Activated CD4-positive, alpha-beta T cell treated with anti-CD3 and anti-CD28 coated beads, Interleukin-2, amount 10 ng/mL, durations not matched to agents 7 days and 5 days (primary cell): ENCODE measurements around the gene GPRC5C. TPM values are rescaled to one million over a fixed set of nuclear protein-coding genes. Genes with fewer than 3 reads are reported as not detected.
"Not testable (repeated sequence)": the region's sequence is repeated elsewhere in the genome, so short reads cannot be mapped to it uniquely, and the experiment has no call there.

Experiments
- CTCF ChIA-PET: fragments of 350-600 bp; sonication (Branson Sonifier 250); formaldehyde crosslinking; loops from one replicate; lab custom pipeline; 2021; ENCODE audit warnings: antibody characterized with exemption; lab: Charles Lee
- POLR2A ChIA-PET: fragments of 350-600 bp; sonication (Branson Sonifier 250); formaldehyde crosslinking; loops from one replicate; lab custom pipeline; 2021; ENCODE audit warnings: antibody characterized with exemption; lab: Charles Lee
- DNase-seq: peaks from one replicate; pipeline ENCODE4 v3.0.0-alpha.2; 2020
- H3K27ac Mint-ChIP-seq: one replicate; pipeline ENCODE4 v1.8.0; 2021; ENCODE audit warnings: mild to moderate bottlenecking, moderate library complexity, mixed read lengths
- H3K27me3 Mint-ChIP-seq: one replicate; pipeline ENCODE4 v1.8.0; 2021; ENCODE audit warnings: mixed read lengths
- H3K36me3 Mint-ChIP-seq: one replicate; pipeline ENCODE4 v1.8.0; 2021; ENCODE audit warnings: low read depth, mixed read lengths
- H3K4me1 Mint-ChIP-seq: one replicate; pipeline ENCODE4 v1.8.0; 2021; ENCODE audit warnings: mixed read lengths
- H3K4me3 Mint-ChIP-seq: one replicate; pipeline ENCODE4 v1.8.0; 2021; ENCODE audit warnings: mild to moderate bottlenecking, moderate library complexity, mixed read lengths
- H3K9me3 Mint-ChIP-seq: one replicate; pipeline ENCODE4 v1.8.0; 2021; ENCODE audit warnings: mixed read lengths
- total RNA-seq, 2 experiments: library from RNA; stranded (reverse); gene quantifications; one replicate each; pipeline ENCODE4 v1.2.3, GENCODE V29; 2021

Gene GPRC5C
- total RNA-seq, 2 experiments from 2014 or later = not detected

- Mint-ChIP-seq H3K4me3 (no peak overlapping the region), H3K9me3 (peaks cover 27% of the 10 kb centered on the region), H3K36me3 (peaks cover 43% of the 10 kb centered on the region), H3K27me3 (peaks cover 7% of the 10 kb centered on the region), H3K27ac (peak overlapping the region; percentile 78), H3K4me1 (peaks cover 54% of the 10 kb centered on the region)
- DNase-seq = peak; percentile 29
- CTCF ChIA-PET = interaction anchor here (0.6 to 1.0 kb wide), 2 partner anchors 22 to 30 kb away, joined by 3 to 4 read pairs; no protein-coding TSS in a partner anchor
- POLR2A ChIA-PET = no interaction called here
Observed at GRCh38 chr17:74474043-74474792, 42.3 kb downstream of the GPRC5C start.

GRCh38 chr17:74475189-74475588 lies 43.3 kb downstream of the GPRC5C start:
- peaks cover 59% of the 10 kb centered on the region for H3K4me1 Mint-ChIP-seq

GRCh38 chr17:74477411-74477810 lies 45.5 kb downstream of the GPRC5C start:
- peaks cover 62% of the 10 kb centered on the region for H3K4me1 Mint-ChIP-seq
- CTCF ChIA-PET = no interaction called here
- no peak overlapping the region for H3K27ac Mint-ChIP-seq
- H3K36me3 Mint-ChIP-seq = peaks cover 43% of the 10 kb centered on the region
- peaks cover 27% of the 10 kb centered on the region for H3K9me3 Mint-ChIP-seq
- no peaks in the 10 kb centered on the region for H3K27me3 Mint-ChIP-seq
- POLR2A ChIA-PET = no interaction called here
- DNase-seq = no peak
- no peak overlapping the region for H3K4me3 Mint-ChIP-seq

More at GRCh38 chr17:74475189-74475588, 43.3 kb downstream of the GPRC5C start:
- peaks cover 2% of the 10 kb centered on the region for H3K27me3 Mint-ChIP-seq
- peaks cover 27% of the 10 kb centered on the region for H3K9me3 Mint-ChIP-seq
- H3K27ac Mint-ChIP-seq = no peak overlapping the region
- CTCF ChIA-PET = no interaction called here
- H3K36me3 Mint-ChIP-seq = peaks cover 43% of the 10 kb centered on the region
- POLR2A ChIA-PET = no interaction called here
- no peak for DNase-seq
- H3K4me3 Mint-ChIP-seq = no peak overlapping the region

- ChIA-PET CTCF (no interaction called here), POLR2A (interaction anchor here (0.6 kb wide), 1 partner anchor 10 kb away, joined by 13 read pairs; no protein-coding TSS in a partner anchor)
- H3K36me3 Mint-ChIP-seq = peaks cover 42% of the 10 kb centered on the region
- peak overlapping the region; percentile 19 for H3K4me3 Mint-ChIP-seq
- peaks cover 26% of the 10 kb centered on the region for H3K9me3 Mint-ChIP-seq
- H3K4me1 Mint-ChIP-seq = peaks cover 55% of the 10 kb centered on the region
- H3K27me3 Mint-ChIP-seq = no peaks in the 10 kb centered on the region
- peak; percentile 65 for DNase-seq
- H3K27ac Mint-ChIP-seq = peak overlapping the region; percentile 70
Observed at GRCh38 chr17:74478420-74479100, 46.7 kb downstream of the GPRC5C start.

GRCh38 chr17:74480290-74480689 lies 48.4 kb downstream of the GPRC5C start:
- Mint-ChIP-seq H3K27ac (peak overlapping the region; percentile 73), H3K4me1 (peaks cover 41% of the 10 kb centered on the region)
- CTCF ChIA-PET = interaction anchor here (0.6 kb wide), 1 partner anchor 89 kb away, joined by 3 read pairs; no protein-coding TSS in a partner anchor

GRCh38 chr17:74481621-74482020 lies 49.7 kb downstream of the GPRC5C start:
- Mint-ChIP-seq H3K27me3 (peaks cover 2% of the 10 kb centered on the region), H3K36me3 (peaks cover 15% of the 10 kb centered on the region), H3K4me1 (peaks cover 39% of the 10 kb centered on the region), H3K27ac (no peak overlapping the region), H3K9me3 (peaks cover 3% of the 10 kb centered on the region), H3K4me3 (no peak overlapping the region)
- DNase-seq = no peak
- ChIA-PET CTCF (interaction anchor here (1.1 to 1.6 kb wide), 3 partner anchors 10 to 181 kb away, joined by 3 to 5 read pairs (median 4); no protein-coding TSS in a partner anchor), POLR2A (no interaction called here)

More at GRCh38 chr17:74480290-74480689, 48.4 kb downstream of the GPRC5C start:
- POLR2A ChIA-PET = interaction anchor here (0.6 kb wide), 1 partner anchor 8 kb away, joined by 3 read pairs; no protein-coding TSS in a partner anchor
- Mint-ChIP-seq H3K9me3 (peaks cover 13% of the 10 kb centered on the region), H3K27me3 (no peaks in the 10 kb centered on the region), H3K36me3 (peaks cover 27% of the 10 kb centered on the region), H3K4me3 (no peak overlapping the region)
- DNase-seq = no peak

GRCh38 chr17:74484066-74484465 lies 52.2 kb downstream of the GPRC5C start:
- peaks cover 19% of the 10 kb centered on the region for H3K4me1 Mint-ChIP-seq

GRCh38 chr17:74485022-74485743 lies 53.3 kb downstream of the GPRC5C start:
- Mint-ChIP-seq H3K36me3 (peaks cover 1% of the 10 kb centered on the region), H3K27me3 (peaks cover 13% of the 10 kb centered on the region), H3K4me1 (peaks cover 8% of the 10 kb centered on the region), H3K4me3 (no peak overlapping the region), H3K9me3 (peaks cover 3% of the 10 kb centered on the region), H3K27ac (no peak overlapping the region)
- no peak for DNase-seq
- ChIA-PET CTCF (interaction anchor here (0.6 to 1.6 kb wide), 5 partner anchors 25 to 284 kb away, joined by 3 to 4 read pairs (median 4); no protein-coding TSS in a partner anchor), POLR2A (no interaction called here)

More at GRCh38 chr17:74484066-74484465, 52.2 kb downstream of the GPRC5C start:
- peaks cover 1% of the 10 kb centered on the region for H3K9me3 Mint-ChIP-seq
- ChIA-PET POLR2A (no interaction called here), CTCF (interaction anchor here (0.8 to 1.6 kb wide), 3 partner anchors 26 to 104 kb away, joined by 3 to 4 read pairs (median 4); no protein-coding TSS in a partner anchor)
- H3K27me3 Mint-ChIP-seq = peaks cover 8% of the 10 kb centered on the region
- H3K36me3 Mint-ChIP-seq = peaks cover 1% of the 10 kb centered on the region
- H3K4me3 Mint-ChIP-seq = no peak overlapping the region
- DNase-seq = no peak
- peak overlapping the region; percentile 69 for H3K27ac Mint-ChIP-seq

GRCh38 chr17:74485841-74486240 lies 54.0 kb downstream of the GPRC5C start:
- Mint-ChIP-seq H3K4me1 (peaks cover 2% of the 10 kb centered on the region), H3K36me3 (peaks cover 1% of the 10 kb centered on the region), H3K27ac (no peak overlapping the region), H3K27me3 (peaks cover 13% of the 10 kb centered on the region), H3K4me3 (no peak overlapping the region), H3K9me3 (peaks cover 3% of the 10 kb centered on the region)
- POLR2A ChIA-PET = no interaction called here
- CTCF ChIA-PET = no interaction called here
- DNase-seq = no peak

- peaks cover 15% of the 10 kb centered on the region for H3K27me3 Mint-ChIP-seq
- H3K9me3 Mint-ChIP-seq, POLR2A ChIA-PET, H3K27ac Mint-ChIP-seq, DNase-seq, H3K4me1 Mint-ChIP-seq, H3K36me3 Mint-ChIP-seq, H3K4me3 Mint-ChIP-seq: not testable (repeated sequence)
- CTCF ChIA-PET = interaction anchor here (0.7 to 2.3 kb wide), 4 partner anchors 16 to 121 kb away, joined by 3 to 6 read pairs (median 4); partner anchors contain the start of gene GPR142
Observed at GRCh38 chr17:74488276-74488675, 56.4 kb downstream of the GPRC5C start.

- ChIA-PET CTCF (interaction anchor here (1.6 kb wide), 1 partner anchor 121 kb away, joined by 4 read pairs; no protein-coding TSS in a partner anchor), POLR2A (no interaction called here)
- peaks cover 19% of the 10 kb centered on the region for H3K27me3 Mint-ChIP-seq
- no peak overlapping the region for H3K27ac Mint-ChIP-seq
- no peak for DNase-seq
- peaks cover 3% of the 10 kb centered on the region for H3K9me3 Mint-ChIP-seq
- H3K4me1 Mint-ChIP-seq = peaks cover 7% of the 10 kb centered on the region
- H3K36me3 Mint-ChIP-seq = peaks cover 1% of the 10 kb centered on the region
- H3K4me3 Mint-ChIP-seq = no peak overlapping the region
Observed at GRCh38 chr17:74490716-74491115, 58.8 kb downstream of the GPRC5C start.

GRCh38 chr17:74491626-74492025 lies 59.7 kb downstream of the GPRC5C start:
- H3K27ac Mint-ChIP-seq = no peak overlapping the region
- H3K4me3 Mint-ChIP-seq = no peak overlapping the region
- H3K27me3 Mint-ChIP-seq = peaks cover 16% of the 10 kb centered on the region
- DNase-seq = no peak
- CTCF ChIA-PET = interaction anchor here (1.2 to 1.6 kb wide), 5 partner anchors 9 to 122 kb away, joined by 3 to 4 read pairs (median 4); no protein-coding TSS in a partner anchor
- H3K9me3 Mint-ChIP-seq = peaks cover 3% of the 10 kb centered on the region
- peaks cover 1% of the 10 kb centered on the region for H3K36me3 Mint-ChIP-seq
- POLR2A ChIA-PET = no interaction called here
- peaks cover 7% of the 10 kb centered on the region for H3K4me1 Mint-ChIP-seq
